Liver (tissue), 3 donors: Measurements from ENCODE around the gene TMEM163.

Experiments used
- EGR1 ChIP-seq, 2 donors: IDR thresholded peaks; 2 replicates each; pipeline ENCODE4 v1.6.1; 2016 to 2018; ENCODE audit warnings: antibody characterized with exemption in 2 of 2, low read depth in 2 of 2
- RAD21 ChIP-seq, 2 donors: IDR thresholded peaks; 2 replicates each; pipeline ENCODE4 v1.6.1; 2016; ENCODE audit warnings: antibody characterized with exemption in 2 of 2, mild to moderate bottlenecking in 2 of 2
- SP1 ChIP-seq: IDR thresholded peaks from 2 replicates; pipeline ENCODE4 v1.6.1; 2018; ENCODE audit warnings: antibody characterized with exemption, mild to moderate bottlenecking
- TAF1 ChIP-seq: conservative IDR thresholded peaks from 2 replicates; pipeline ENCODE4 v1.6.1; 2016; ENCODE audit warnings: antibody characterized with exemption, mild to moderate bottlenecking
- TF ChIP-seq, protein P1 (sequence below): IDR thresholded peaks from 2 replicates; pipeline ENCODE4 v1.6.1; 2016; ENCODE audit warnings: antibody characterized with exemption
- TF ChIP-seq, protein P2 (sequence below): fragments of 150-350 bp; IDR thresholded peaks from 2 replicates; pipeline ENCODE4 v1.5.1; 2017; ENCODE audit warnings: improper control_type of control experiment, low read depth, low read length; ENCODE audit not compliant: missing input control
- TF ChIP-seq, protein P3 (sequence below): IDR thresholded peaks from 2 replicates; pipeline ENCODE4 v1.6.1; 2016; ENCODE audit warnings: antibody characterized with exemption
- donor health status: healthy.
- donor health status: healthy.

DNA sequence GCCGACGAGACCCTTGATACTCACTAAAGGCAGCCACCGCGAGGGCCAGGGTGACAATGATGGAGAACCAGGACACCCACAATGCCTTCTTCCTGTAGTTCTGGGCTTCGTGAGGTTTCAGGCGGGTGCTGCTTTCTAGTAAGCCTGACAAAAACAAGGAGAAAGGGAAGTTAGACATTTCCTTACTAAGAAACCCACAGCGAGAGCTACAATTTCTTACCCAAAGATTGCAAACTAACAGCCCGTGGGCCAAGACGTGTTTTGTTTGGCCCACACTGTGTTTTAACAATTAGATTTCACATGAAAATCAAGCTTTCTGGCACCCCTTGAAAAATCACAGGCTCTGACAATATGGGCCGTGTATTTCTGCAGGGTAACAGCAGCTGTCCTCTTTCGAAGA lies 5.6 kb downstream of the TMEM163 start:
- TF ChIP-seq, protein P1, sequence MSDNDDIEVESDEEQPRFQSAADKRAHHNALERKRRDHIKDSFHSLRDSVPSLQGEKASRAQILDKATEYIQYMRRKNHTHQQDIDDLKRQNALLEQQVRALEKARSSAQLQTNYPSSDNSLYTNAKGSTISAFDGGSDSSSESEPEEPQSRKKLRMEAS = no peak
- TF ChIP-seq SP1 = no peak
- TF ChIP-seq, protein P2, sequence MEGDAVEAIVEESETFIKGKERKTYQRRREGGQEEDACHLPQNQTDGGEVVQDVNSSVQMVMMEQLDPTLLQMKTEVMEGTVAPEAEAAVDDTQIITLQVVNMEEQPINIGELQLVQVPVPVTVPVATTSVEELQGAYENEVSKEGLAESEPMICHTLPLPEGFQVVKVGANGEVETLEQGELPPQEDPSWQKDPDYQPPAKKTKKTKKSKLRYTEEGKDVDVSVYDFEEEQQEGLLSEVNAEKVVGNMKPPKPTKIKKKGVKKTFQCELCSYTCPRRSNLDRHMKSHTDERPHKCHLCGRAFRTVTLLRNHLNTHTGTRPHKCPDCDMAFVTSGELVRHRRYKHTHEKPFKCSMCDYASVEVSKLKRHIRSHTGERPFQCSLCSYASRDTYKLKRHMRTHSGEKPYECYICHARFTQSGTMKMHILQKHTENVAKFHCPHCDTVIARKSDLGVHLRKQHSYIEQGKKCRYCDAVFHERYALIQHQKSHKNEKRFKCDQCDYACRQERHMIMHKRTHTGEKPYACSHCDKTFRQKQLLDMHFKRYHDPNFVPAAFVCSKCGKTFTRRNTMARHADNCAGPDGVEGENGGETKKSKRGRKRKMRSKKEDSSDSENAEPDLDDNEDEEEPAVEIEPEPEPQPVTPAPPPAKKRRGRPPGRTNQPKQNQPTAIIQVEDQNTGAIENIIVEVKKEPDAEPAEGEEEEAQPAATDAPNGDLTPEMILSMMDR = no peak
- TF ChIP-seq RAD21 (IDR thresholded peaks at IDR 0.05) = no peak
- TF ChIP-seq, protein P3, sequence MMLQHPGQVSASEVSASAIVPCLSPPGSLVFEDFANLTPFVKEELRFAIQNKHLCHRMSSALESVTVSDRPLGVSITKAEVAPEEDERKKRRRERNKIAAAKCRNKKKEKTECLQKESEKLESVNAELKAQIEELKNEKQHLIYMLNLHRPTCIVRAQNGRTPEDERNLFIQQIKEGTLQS = no peak
- no peak for TF ChIP-seq TAF1
- no peak for TF ChIP-seq EGR1 (IDR thresholded peaks at IDR 0.05; ENCODE audit: low read depth in 2 of 2)
